Medulla oblongata (tissue), 1 donor: ENCODE data around the gene TMEM222.
"Not testable (repeated sequence)": the region's sequence is repeated elsewhere in the genome, so short reads cannot be mapped to it uniquely, and the experiment has no call there.

Experiments
- DNase-seq: peaks from one replicate; pipeline ENCODE4 v3.0.0-alpha.2; 2015; ENCODE audit errors: extremely low spot score

The TMEM222 gene

GRCh38 chr1:27380224-27380623 is 58.3 kb downstream of the TMEM222 start:
- DNase-seq = no peak

- no peak for DNase-seq
These were observed 59.1 kb downstream of the TMEM222 start for GRCh38 chr1:27380766-27381733.

- no peak for DNase-seq
These were observed 60.2 kb downstream of the TMEM222 start for GRCh38 chr1:27381969-27382762.

DNA sequence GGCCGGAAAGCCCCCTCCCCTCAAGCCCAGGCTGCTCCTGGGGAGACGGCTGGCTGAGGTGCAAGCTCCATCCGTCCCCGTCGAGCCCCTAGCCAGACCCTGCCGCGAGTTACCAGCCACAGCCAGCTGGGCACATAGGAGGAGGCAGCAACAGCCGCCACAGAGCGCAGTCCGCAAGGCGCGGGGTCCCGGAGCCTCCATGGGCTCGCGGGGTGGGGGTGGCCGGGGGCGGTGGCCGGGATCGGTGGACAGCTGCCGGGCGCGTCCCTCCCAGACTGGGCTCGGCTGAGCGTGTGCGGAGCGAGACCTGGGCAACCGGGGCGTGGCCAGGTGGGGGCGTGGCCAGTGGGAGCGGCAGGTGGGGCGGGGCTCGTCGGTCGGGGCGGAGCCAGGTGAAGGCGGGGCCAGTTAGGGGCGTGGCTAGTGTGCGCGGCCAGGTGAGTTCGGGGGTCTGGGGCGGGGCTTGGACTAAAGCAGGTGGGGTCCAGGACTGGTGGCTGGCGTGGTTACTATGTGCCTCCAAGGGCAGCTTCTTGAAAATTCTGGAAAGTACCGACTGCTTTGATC is 61.2 kb downstream of the TMEM222 start, which contains the start of gene CD164L2:
TSS of gene CD164L2 (minus strand) at position 295 of the 567 bp plus-strand sequence. CDS start at position 201, 94 bp downstream.
- DNase-seq = no peak

DNA sequence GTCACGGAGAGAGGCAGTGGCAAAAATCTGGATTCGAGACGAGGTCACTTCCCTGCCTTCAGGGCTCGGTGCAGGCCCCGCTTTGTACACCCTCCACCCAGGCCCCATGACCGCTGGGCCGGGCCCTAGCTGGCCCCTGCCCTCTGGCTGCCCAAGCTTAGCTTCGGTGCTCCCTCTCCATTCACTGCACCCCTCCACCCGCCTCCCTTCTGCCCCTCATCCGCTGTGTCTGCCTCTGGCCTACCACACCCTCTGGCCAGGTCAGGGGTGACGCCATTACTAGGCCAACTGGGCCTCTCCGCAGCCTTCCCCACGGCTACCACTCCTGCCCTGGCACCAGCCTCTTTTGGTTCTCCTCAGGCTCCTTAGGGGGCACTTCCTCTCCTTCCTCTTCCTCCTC is 61.7 kb downstream of the TMEM222 start:
- DNase-seq = no peak

GRCh38 chr1:27384797-27385196 is 62.8 kb downstream of the TMEM222 start:
- not testable (repeated sequence) for DNase-seq
